ENCODE data around the gene KLHL17.

The KLHL17 gene

DNA sequence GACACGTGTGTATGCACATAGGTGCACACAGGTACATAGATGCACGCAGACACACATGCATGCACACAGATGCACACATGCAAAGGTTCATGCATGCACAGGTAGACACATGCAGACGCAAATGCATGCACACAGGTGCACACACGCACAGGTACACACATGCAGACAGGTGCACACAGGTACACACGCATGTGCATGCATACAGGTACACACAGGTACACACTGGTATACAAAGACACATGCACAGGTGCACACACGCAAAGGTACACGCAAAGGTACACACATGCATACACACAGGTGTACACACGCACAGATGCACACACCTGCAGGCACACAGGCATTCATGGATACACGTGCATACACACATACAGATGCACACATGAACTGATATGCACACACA, 10.1 kb upstream of the KLHL17 start:
- TF ChIP-seq FOXP2 (optimal IDR thresholded peaks at IDR 0.05; ENCODE audit: control extremely low read depth, extremely low read length, insufficient read depth) (no peak), POLR2AphosphoS5 (IDR thresholded peaks at IDR 0.05; ENCODE audit: borderline replicate concordance, low read depth, low read length) (no peak), EZH2 (IDR thresholded peaks at IDR 0.05) (no peak)
- H3K27ac ChIP-seq = no peak overlapping the region
- H3K9ac ChIP-seq (ENCODE audit: insufficient read length) = no peak overlapping the region
- no peak for DNase-seq (ENCODE audit: low read depth, low spot score)
- H3K4me3 ChIP-seq = no peak overlapping the region
- H3K36me3 ChIP-seq (ENCODE audit: insufficient read depth, low read length) = peaks cover 86% of the 10 kb centered on the region
- H3K9me3 ChIP-seq (ENCODE audit: low read depth, low read length) = no peaks in the 10 kb centered on the region

DNA sequence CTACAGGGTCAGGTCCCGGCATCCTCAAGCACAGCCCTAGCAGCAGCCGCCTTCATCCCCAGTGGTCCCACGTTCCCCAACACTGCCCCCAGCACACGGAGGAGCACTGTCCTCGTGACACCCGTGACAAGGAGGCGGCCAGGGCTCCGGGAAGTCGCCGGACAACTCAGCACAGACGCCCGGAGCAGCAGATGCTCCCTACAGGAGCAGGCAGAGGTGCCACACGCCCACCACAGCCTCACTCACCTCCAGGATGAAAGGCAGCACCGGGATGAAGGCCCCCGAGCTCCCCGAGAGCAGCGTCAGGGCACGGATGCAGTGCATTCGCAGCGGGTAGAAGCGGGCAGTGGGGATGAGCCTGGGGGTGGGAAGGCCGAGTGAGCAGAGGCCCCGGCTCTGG, 9.5 kb upstream of the KLHL17 start:
- Histone ChIP-seq H3K36me3 (ENCODE audit: insufficient read depth, low read length) (peaks cover 86% of the 10 kb centered on the region), H3K4me3 (no peak overlapping the region), H3K9ac (ENCODE audit: insufficient read length) (no peak overlapping the region), H3K27ac (no peak overlapping the region), H3K9me3 (ENCODE audit: low read depth, low read length) (no peaks in the 10 kb centered on the region)
- TF ChIP-seq POLR2AphosphoS5 (IDR thresholded peaks at IDR 0.05; ENCODE audit: borderline replicate concordance, low read depth, low read length) (no peak), FOXP2 (optimal IDR thresholded peaks at IDR 0.05; ENCODE audit: control extremely low read depth, extremely low read length, insufficient read depth) (no peak), EZH2 (IDR thresholded peaks at IDR 0.05) (no peak)
- DNase-seq (ENCODE audit: low read depth, low spot score) = no peak

DNA sequence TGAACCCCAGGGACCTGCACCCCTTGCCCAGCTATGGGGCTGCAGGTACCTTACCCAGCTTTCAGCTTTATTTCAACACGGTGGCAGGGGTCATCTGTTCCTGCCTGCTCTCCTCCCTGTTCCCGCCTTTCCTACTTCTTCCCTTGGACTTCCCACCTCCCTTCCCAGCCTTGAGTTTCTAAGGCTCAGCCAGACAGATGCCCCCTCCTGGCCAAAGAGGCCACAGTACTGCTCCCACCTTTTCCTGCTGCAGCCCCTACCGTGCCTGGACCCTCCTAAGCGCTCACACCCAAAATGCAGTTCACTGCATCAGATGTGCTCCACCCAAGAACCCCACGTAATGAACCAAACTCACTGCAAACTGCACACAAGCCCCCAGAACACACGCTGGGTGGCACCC, 9.0 kb upstream of the KLHL17 start:
- TF ChIP-seq EZH2 (IDR thresholded peaks at IDR 0.05) = no peak
- no peak for TF ChIP-seq FOXP2 (optimal IDR thresholded peaks at IDR 0.05; ENCODE audit: control extremely low read depth, extremely low read length, insufficient read depth)
- no peak for TF ChIP-seq POLR2AphosphoS5 (IDR thresholded peaks at IDR 0.05; ENCODE audit: borderline replicate concordance, low read depth, low read length)
- Histone ChIP-seq H3K36me3 (ENCODE audit: insufficient read depth, low read length) (peaks cover 86% of the 10 kb centered on the region), H3K9ac (ENCODE audit: insufficient read length) (no peak overlapping the region), H3K4me3 (no peak overlapping the region), H3K9me3 (ENCODE audit: low read depth, low read length) (no peaks in the 10 kb centered on the region), H3K27ac (no peak overlapping the region)
- DNase-seq (ENCODE audit: low read depth, low spot score) = no peak

DNA sequence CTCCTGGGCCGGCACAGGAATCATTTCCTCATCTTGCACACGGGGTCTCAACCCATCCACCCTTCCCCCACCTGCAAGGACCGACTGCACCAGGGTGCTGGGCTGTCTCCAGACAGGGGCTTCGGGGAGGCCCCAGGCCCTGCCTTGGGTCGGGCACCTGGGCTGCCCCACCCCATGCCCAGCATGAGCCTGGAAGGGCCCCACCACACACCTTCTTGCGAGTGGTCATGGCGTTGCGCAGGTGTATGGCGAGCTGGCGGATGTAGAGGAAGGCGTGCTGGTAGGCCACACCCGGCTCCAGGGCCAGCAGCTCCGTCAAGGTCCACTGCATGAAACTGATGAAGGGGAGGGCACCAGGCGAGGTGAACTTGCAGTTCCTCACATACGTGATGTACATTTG, 8.2 kb upstream of the KLHL17 start:
- Histone ChIP-seq H3K9ac (ENCODE audit: insufficient read length) (no peak overlapping the region), H3K27ac (no peak overlapping the region), H3K36me3 (ENCODE audit: insufficient read depth, low read length) (peaks cover 90% of the 10 kb centered on the region), H3K4me3 (no peak overlapping the region), H3K9me3 (ENCODE audit: low read depth, low read length) (no peaks in the 10 kb centered on the region)
- TF ChIP-seq FOXP2 (optimal IDR thresholded peaks at IDR 0.05; ENCODE audit: control extremely low read depth, extremely low read length, insufficient read depth) (no peak), POLR2AphosphoS5 (IDR thresholded peaks at IDR 0.05; ENCODE audit: borderline replicate concordance, low read depth, low read length) (no peak), EZH2 (IDR thresholded peaks at IDR 0.05) (no peak)
- DNase-seq (ENCODE audit: low read depth, low spot score) = no peak

DNA sequence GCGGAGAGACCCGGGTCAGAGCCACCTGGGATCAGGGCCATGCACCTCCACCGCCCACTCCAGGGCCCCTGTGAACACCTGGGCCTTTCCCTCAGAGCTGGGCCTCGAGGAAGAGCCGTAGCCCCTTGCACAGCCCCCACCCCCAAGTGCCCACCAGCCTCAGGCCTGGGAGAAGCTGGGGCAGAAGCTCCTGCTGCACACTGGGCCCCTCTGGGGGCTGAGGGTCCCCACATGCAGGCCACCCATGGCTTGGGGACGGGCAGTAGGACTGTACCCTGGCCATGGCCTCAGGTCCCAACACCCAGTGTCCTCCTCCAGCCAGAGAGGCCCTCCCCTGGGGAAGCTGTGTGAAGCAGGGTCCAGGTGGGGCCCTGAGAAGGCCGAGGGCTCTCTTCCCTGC, 7.8 kb upstream of the KLHL17 start:
- H3K36me3 ChIP-seq (ENCODE audit: insufficient read depth, low read length) = peaks cover 91% of the 10 kb centered on the region
- TF ChIP-seq POLR2AphosphoS5 (IDR thresholded peaks at IDR 0.05; ENCODE audit: borderline replicate concordance, low read depth, low read length) (no peak), FOXP2 (optimal IDR thresholded peaks at IDR 0.05; ENCODE audit: control extremely low read depth, extremely low read length, insufficient read depth) (no peak), EZH2 (IDR thresholded peaks at IDR 0.05) (no peak)
- no peak overlapping the region for H3K9ac ChIP-seq (ENCODE audit: insufficient read length)
- DNase-seq (ENCODE audit: low read depth, low spot score) = no peak
- no peak overlapping the region for H3K27ac ChIP-seq
- no peaks in the 10 kb centered on the region for H3K9me3 ChIP-seq (ENCODE audit: low read depth, low read length)
- no peak overlapping the region for H3K4me3 ChIP-seq

DNA sequence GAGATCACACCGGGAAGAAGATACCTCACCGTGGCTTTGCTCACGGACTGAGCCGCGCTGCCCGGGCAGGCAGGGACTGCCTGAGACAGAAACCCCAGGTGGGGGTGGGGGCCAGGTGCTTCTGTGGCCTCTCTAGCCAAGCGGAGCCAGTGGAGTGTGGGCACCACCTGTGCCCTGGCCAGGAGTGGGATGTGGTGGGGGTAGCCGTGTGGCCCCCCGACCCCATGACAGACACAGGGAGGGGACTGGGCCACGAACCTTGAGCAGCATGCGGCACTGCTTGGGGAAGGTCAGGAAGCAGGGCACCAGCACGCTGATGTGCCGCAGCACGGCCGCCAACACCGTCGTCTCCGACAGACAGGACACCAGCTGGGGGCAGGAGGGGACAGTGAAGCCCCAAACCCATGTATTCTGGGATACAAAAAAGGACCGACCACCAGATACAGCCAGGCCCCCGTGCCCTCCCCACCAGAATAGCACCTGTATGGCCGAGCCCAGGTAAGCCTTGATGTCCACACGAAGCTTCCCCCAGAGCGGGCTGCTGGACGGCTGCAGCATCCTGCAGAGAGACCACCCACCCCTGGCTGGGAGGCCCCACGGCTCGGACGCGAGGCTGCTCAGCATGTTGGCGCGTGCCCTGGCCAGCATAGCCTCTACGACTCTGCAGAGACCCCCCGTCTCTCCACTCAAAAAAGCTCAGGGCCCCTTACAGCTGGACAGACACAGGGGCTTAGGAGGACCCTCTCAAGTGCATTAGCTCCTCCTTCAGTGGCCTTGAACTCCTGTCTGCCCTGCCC, 6.7 kb upstream of the KLHL17 start:
- H3K9me3 ChIP-seq (ENCODE audit: low read depth, low read length) = no peaks in the 10 kb centered on the region
- no peak overlapping the region for H3K4me3 ChIP-seq
- H3K27ac ChIP-seq = no peak overlapping the region
- TF ChIP-seq POLR2AphosphoS5 (IDR thresholded peaks at IDR 0.05; ENCODE audit: borderline replicate concordance, low read depth, low read length) (no peak), EZH2 (IDR thresholded peaks at IDR 0.05) (no peak), FOXP2 (optimal IDR thresholded peaks at IDR 0.05; ENCODE audit: control extremely low read depth, extremely low read length, insufficient read depth) (no peak)
- no peak for DNase-seq (ENCODE audit: low read depth, low spot score)
- peaks cover 89% of the 10 kb centered on the region for H3K36me3 ChIP-seq (ENCODE audit: insufficient read depth, low read length)
- H3K9ac ChIP-seq (ENCODE audit: insufficient read length) = no peak overlapping the region

DNA sequence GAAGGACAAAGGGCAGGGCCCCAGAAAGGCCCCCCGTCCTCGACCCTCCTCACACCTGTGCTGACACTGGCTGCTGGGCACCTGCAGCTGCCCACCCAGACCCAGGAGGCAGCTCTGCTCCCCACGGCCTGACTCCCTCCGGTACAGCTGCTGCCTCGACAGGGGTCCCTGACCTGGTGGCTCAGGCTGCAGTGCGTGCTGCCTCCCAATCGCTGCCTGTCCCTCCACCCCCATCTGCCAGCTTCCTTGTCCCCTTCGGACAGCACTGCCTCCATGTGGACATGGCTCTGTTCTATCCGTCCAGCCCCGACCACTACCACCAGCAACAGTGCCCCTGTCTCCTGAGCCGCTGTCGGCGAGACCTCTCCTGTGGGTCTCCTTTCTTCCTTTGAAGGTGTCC, 5.5 kb upstream of the KLHL17 start:
- Histone ChIP-seq H3K9me3 (ENCODE audit: low read depth, low read length) (no peaks in the 10 kb centered on the region), H3K36me3 (ENCODE audit: insufficient read depth, low read length) (peaks cover 79% of the 10 kb centered on the region), H3K4me3 (no peak overlapping the region), H3K27ac (no peak overlapping the region), H3K9ac (ENCODE audit: insufficient read length) (no peak overlapping the region)
- DNase-seq (ENCODE audit: low read depth, low spot score) = no peak
- no peak for TF ChIP-seq POLR2AphosphoS5 (IDR thresholded peaks at IDR 0.05; ENCODE audit: borderline replicate concordance, low read depth, low read length)
- no peak for TF ChIP-seq EZH2 (IDR thresholded peaks at IDR 0.05)
- TF ChIP-seq FOXP2 (optimal IDR thresholded peaks at IDR 0.05; ENCODE audit: control extremely low read depth, extremely low read length, insufficient read depth) = no peak

DNA sequence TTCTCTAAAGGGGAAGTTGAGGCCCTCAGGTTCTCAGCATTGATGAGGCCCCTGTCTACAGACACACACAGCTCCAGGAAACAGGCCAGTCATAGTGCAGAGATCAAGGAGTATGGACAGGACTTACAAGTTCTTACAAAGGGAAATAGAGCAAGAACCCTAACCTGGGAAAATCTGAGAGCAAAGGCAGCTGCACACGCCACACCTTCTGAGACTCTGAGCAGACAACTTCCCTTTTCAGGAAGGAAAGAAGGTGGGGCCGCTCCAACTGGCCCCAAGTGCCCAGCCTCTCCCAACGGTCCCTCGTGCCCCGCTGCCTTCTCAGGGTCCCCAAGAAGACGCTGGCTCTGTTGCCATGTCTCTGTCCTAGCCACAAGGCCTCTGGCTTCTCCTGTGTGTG, 4.9 kb upstream of the KLHL17 start:
- Histone ChIP-seq H3K36me3 (ENCODE audit: insufficient read depth, low read length) (peaks cover 73% of the 10 kb centered on the region), H3K9me3 (ENCODE audit: low read depth, low read length) (no peaks in the 10 kb centered on the region), H3K9ac (ENCODE audit: insufficient read length) (no peak overlapping the region), H3K27ac (no peak overlapping the region), H3K4me3 (no peak overlapping the region)
- no peak for TF ChIP-seq POLR2AphosphoS5 (IDR thresholded peaks at IDR 0.05; ENCODE audit: borderline replicate concordance, low read depth, low read length)
- TF ChIP-seq FOXP2 (optimal IDR thresholded peaks at IDR 0.05; ENCODE audit: control extremely low read depth, extremely low read length, insufficient read depth) = no peak
- no peak for TF ChIP-seq EZH2 (IDR thresholded peaks at IDR 0.05)
- no peak for DNase-seq (ENCODE audit: low read depth, low spot score)

DNA sequence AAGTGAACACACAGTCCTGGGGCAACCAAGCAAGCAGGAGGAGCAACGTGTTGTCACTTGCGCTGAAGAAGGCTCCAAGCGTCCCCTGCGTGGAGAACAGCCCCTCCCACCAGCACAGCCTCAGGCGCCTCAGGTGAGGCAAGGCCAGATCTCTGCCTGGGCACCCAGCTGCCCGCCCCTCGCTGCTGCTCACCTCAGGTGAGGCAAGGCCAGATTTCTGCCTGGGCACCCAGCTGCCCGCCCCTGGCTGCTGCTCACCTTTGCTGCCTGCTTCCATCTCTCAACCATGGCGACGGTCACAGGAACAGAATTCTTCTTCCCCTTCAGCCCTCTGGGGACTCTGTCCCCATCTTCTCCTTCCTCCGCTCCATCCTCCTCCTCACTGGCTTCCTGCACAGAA, 3.7 kb upstream of the KLHL17 start:
- peaks cover 62% of the 10 kb centered on the region for H3K36me3 ChIP-seq (ENCODE audit: insufficient read depth, low read length)
- H3K9ac ChIP-seq (ENCODE audit: insufficient read length) = no peak overlapping the region
- no peaks in the 10 kb centered on the region for H3K9me3 ChIP-seq (ENCODE audit: low read depth, low read length)
- H3K27ac ChIP-seq = no peak overlapping the region
- H3K4me3 ChIP-seq = no peak overlapping the region
- no peak for DNase-seq (ENCODE audit: low read depth, low spot score)
- no peak for TF ChIP-seq POLR2AphosphoS5 (IDR thresholded peaks at IDR 0.05; ENCODE audit: borderline replicate concordance, low read depth, low read length)
- no peak for TF ChIP-seq FOXP2 (optimal IDR thresholded peaks at IDR 0.05; ENCODE audit: control extremely low read depth, extremely low read length, insufficient read depth)
- no peak for TF ChIP-seq EZH2 (IDR thresholded peaks at IDR 0.05)
